B cell (primary cell): ENCODE data around the gene CEP112. TPM values are rescaled to one million over a fixed set of nuclear protein-coding genes. Genes with fewer than 3 reads are reported as not detected.

Experiments used
- ATAC-seq: fragments of 200-7000 bp; cut with Tn5 transposase; one replicate; pipeline ENCODE4 v1.10.0; 2021; ENCODE audit warnings: low read depth, mild to moderate bottlenecking, moderate number of reproducible peaks, moderate library complexity
- CTCF ChIA-PET: fragments of 350-600 bp; sonication (Branson Sonifier 250); formaldehyde crosslinking; loops from one replicate; lab custom pipeline; 2021; ENCODE audit warnings: antibody characterized with exemption, inconsistent platforms; lab: Charles Lee
- POLR2A ChIA-PET: fragments of 350-600 bp; sonication (Branson Sonifier 250); formaldehyde crosslinking; loops from one replicate; lab custom pipeline; 2021; ENCODE audit warnings: antibody characterized with exemption; lab: Charles Lee
- DNase-seq: peaks from one replicate; pipeline ENCODE4 v3.0.0; 2013
- H2AFZ ChIP-seq: 2 replicates; pipeline ENCODE4 v1.6.1; 2012; ENCODE audit warnings: mild to moderate bottlenecking, low read depth, low read length; ENCODE audit not compliant: insufficient read depth, poor library complexity, severe bottlenecking
- H3K27ac ChIP-seq, 2 donors: 1 replicate in 1 of 2; 2 replicates in 1 of 2; pipeline ENCODE4 v1.5.1; 2012 to 2013; ENCODE audit warnings: low read length in 2 of 2, mild to moderate bottlenecking in 2 of 2, moderate library complexity in 1 of 2
- H3K27me3 ChIP-seq, 4 experiments: fragments of 200-600 bp in 1 of 4; sonication (generic) in 1 of 4; replicated peaks in 1 of 4; 1 replicate in 2 of 4; 2 replicates in 2 of 4; pipeline versions ENCODE4 v1.6.1 to v1.7.0; 2013 to 2016; ENCODE audit warnings: low read length in 3 of 4, mild to moderate bottlenecking in 2 of 4, mixed read lengths in 1 of 4, moderate library complexity in 1 of 4; ENCODE audit not compliant: insufficient read depth in 4 of 4, control insufficient read depth in 3 of 4; ENCODE audit errors: control extremely low read depth in 1 of 4
- H3K36me3 ChIP-seq, 2 experiments: replicated peaks in 1 of 2; 1 replicate in 1 of 2; 2 replicates in 1 of 2; pipeline versions ENCODE4 v1.6.1 to v1.7.1; 2013; ENCODE audit warnings: low read length in 1 of 2; ENCODE audit not compliant: insufficient read depth in 2 of 2, control insufficient read depth in 1 of 2; ENCODE audit errors: control extremely low read depth in 1 of 2, extremely low read depth in 1 of 2
- H3K4me1 ChIP-seq, 2 donors: fragments of 200-600 bp in 1 of 2; sonication (generic) in 1 of 2; 1 replicate in 1 of 2; 2 replicates in 1 of 2; pipeline versions ENCODE4 v1.5.1 to v1.6.1; 2013 to 2017; ENCODE audit warnings: low read length in 2 of 2; ENCODE audit not compliant: control insufficient read depth in 2 of 2, insufficient read depth in 2 of 2
- H3K4me2 ChIP-seq: replicated peaks from 2 replicates; pipeline ENCODE3; 2012; ENCODE audit warnings: mild to moderate bottlenecking, low read depth, low read length; ENCODE audit not compliant: poor library complexity, severe bottlenecking
- H3K4me3 ChIP-seq, 5 experiments: fragments of 200-600 bp in 1 of 5; sonication (generic) in 1 of 5; 1 replicate in 3 of 5; 2 replicates in 2 of 5; pipeline versions ENCODE4 v1.5.1 to v1.7.0; 2011 to 2016; ENCODE audit warnings: low read length in 4 of 5, mild to moderate bottlenecking in 4 of 5, low read depth in 2 of 5, control low read depth in 1 of 5, moderate library complexity in 1 of 5; ENCODE audit not compliant: insufficient read depth in 1 of 5; ENCODE audit errors: control extremely low read depth in 1 of 5, extremely low read depth in 1 of 5
- H3K79me2 ChIP-seq: fragments of 200-600 bp; sonication (generic); one replicate; pipeline ENCODE4 v1.6.0; 2016; ENCODE audit warnings: low read length; ENCODE audit not compliant: control insufficient read depth, insufficient read depth
- H3K9ac ChIP-seq: fragments of 200-600 bp; sonication (generic); 2 replicates; pipeline ENCODE4 v1.6.1; 2017; ENCODE audit warnings: mild to moderate bottlenecking, low read length, moderate library complexity
- H3K9me3 ChIP-seq, 3 donors: one replicate each; pipeline versions ENCODE4 v1.6.1 to v1.7.1; 2013; ENCODE audit warnings: low read length in 2 of 3; ENCODE audit not compliant: control insufficient read depth in 2 of 3, insufficient read depth in 1 of 3; ENCODE audit errors: control extremely low read depth in 1 of 3
- H4K20me1 ChIP-seq: 2 replicates; pipeline ENCODE4 v1.6.0; 2012; ENCODE audit warnings: mild to moderate bottlenecking, low read length; ENCODE audit not compliant: insufficient read depth, control insufficient read depth, poor library complexity, severe bottlenecking
- H3K27ac Mint-ChIP-seq: one replicate; pipeline ENCODE4 v1.8.0; 2021; ENCODE audit warnings: mixed read lengths
- H3K27me3 Mint-ChIP-seq: one replicate; pipeline ENCODE4 v1.8.0; 2021; ENCODE audit warnings: mixed read lengths
- H3K4me1 Mint-ChIP-seq: one replicate; pipeline ENCODE4 v1.8.0; 2021; ENCODE audit warnings: mixed read lengths
- H3K4me3 Mint-ChIP-seq: one replicate; pipeline ENCODE4 v1.8.0; 2021; ENCODE audit warnings: mixed read lengths
- H3K9me3 Mint-ChIP-seq: one replicate; pipeline ENCODE4 v1.8.0; 2022; ENCODE audit warnings: mixed read lengths; ENCODE audit not compliant: insufficient read depth
- EZH2 ChIP-seq: IDR thresholded peaks from 2 replicates; pipeline ENCODE4 v1.6.1; 2012; ENCODE audit warnings: borderline replicate concordance, low read depth, mild to moderate bottlenecking, moderate library complexity, low read length; ENCODE audit not compliant: insufficient read depth, poor library complexity, severe bottlenecking
- WGBS: methylation state at CpG from one replicate; pipeline ENCODE4 v1.1.5; 2013; ENCODE audit warnings: missing lambda C conversion rate; ENCODE audit not compliant: insufficient coverage; 5-methylcytosine and 5-hydroxymethylcytosine counted together
- intact Hi-C: fragments of 100-400 bp; cut with micrococcal nuclease; formaldehyde crosslinking; loops from one replicate; pipeline ENCODE4 v1.10.0; 2022
- polyA plus RNA-seq: library from polyadenylated mRNA; depleted of rRNA; stranded (reverse); fragments of >200 nt; gene quantifications from 2 replicates; pipeline ENCODE4 v1.2.3, GENCODE V29; 2012
- total RNA-seq, 2 donors: library from RNA; stranded (reverse); fragments of 120-200 nt in 1 of 2; gene quantifications; 1 replicate in 1 of 2; 2 replicates in 1 of 2; pipeline versions ENCODE4 v1.2.3 to v1.2.4, GENCODE V29; 2013 to 2022
- TF ChIP-seq, protein P1 (sequence below): fragments of 200-600 bp; IDR thresholded peaks from one replicate; pipeline ENCODE4 v1.8.0; 2022; ENCODE audit warnings: antibody characterized with exemption, mild to moderate bottlenecking

CEP112 gene
- total and polyA plus RNA-seq, 2 donors (not counting 1 experiment from before 2014, with no cell fraction given) = 0.57 to 4.6 TPM

DNA sequence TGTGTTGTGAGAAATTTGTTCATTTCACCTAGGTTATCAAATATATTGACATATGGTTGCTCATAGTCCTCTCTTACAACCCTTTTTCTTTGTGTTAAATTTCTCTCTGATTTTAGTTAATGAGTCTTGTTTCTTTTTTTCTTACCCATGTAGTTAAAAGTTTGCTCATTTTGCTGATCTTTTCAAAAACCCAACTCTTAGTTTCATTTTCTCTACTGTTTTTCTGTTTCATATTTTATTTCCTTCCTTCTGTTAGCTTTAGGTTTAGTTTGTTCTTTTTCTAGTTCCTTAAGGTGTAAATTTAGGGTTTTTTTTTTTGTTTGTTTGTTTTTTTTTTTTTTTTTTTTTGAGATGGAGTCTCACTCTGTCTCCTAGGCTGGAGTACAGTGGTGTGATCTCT lies 42.4 kb downstream of the CEP112 start:
- H3K9me3 Mint-ChIP-seq = no peaks in the 10 kb centered on the region
- H3K27ac Mint-ChIP-seq = no peak overlapping the region
- H4K20me1 ChIP-seq = no peaks in the 10 kb centered on the region
- H2AFZ ChIP-seq = peak overlapping the region; percentile 26
- intact Hi-C loops = no loop called here
- H3K79me2 ChIP-seq = no peaks in the 10 kb centered on the region
- DNase-seq (no peak), ATAC-seq (no peak)
- H3K9ac ChIP-seq = no peak overlapping the region
- H3K36me3 ChIP-seq = no peaks in the 10 kb centered on the region
- ChIA-PET CTCF (no interaction called here), POLR2A (no interaction called here)
- H3K27ac ChIP-seq = no peak overlapping the region
- H3K27me3 Mint-ChIP-seq = peaks cover 3% of the 10 kb centered on the region
- H3K4me2 ChIP-seq = peak overlapping the region; percentile 9
- TF ChIP-seq, protein P1, sequence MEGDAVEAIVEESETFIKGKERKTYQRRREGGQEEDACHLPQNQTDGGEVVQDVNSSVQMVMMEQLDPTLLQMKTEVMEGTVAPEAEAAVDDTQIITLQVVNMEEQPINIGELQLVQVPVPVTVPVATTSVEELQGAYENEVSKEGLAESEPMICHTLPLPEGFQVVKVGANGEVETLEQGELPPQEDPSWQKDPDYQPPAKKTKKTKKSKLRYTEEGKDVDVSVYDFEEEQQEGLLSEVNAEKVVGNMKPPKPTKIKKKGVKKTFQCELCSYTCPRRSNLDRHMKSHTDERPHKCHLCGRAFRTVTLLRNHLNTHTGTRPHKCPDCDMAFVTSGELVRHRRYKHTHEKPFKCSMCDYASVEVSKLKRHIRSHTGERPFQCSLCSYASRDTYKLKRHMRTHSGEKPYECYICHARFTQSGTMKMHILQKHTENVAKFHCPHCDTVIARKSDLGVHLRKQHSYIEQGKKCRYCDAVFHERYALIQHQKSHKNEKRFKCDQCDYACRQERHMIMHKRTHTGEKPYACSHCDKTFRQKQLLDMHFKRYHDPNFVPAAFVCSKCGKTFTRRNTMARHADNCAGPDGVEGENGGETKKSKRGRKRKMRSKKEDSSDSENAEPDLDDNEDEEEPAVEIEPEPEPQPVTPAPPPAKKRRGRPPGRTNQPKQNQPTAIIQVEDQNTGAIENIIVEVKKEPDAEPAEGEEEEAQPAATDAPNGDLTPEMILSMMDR = no peak
- TF ChIP-seq EZH2 = no peak
- H3K4me1 Mint-ChIP-seq = peaks cover 7% of the 10 kb centered on the region
- no peak overlapping the region for H3K4me3 Mint-ChIP-seq
- no peak overlapping the region for H3K4me3 ChIP-seq
- peaks cover 0 to 1% (median 0%) of the 10 kb centered on the region in 3 donors for H3K9me3 ChIP-seq
- peaks cover 0 to 7% of the 10 kb centered on the region in 2 donors for H3K4me1 ChIP-seq
- H3K27me3 ChIP-seq = no peaks in the 10 kb centered on the region

DNA sequence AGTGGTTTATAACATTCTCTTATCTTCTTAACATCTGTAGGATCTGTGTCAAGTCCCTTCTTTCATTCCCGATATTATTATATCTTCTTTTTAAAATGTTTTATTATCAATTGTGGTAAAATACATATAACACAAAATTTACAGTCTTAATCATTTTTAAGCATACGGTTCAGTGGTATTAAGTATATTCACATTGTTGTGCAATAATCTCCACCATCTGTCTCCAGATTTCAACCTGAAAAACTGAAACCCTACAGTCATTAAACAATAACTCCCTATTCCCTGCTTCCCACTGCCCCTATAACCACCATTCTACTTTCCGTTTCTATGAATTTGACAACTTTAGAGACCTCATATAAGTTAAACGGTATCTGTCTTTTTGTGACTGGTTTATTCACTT lies 45.5 kb downstream of the CEP112 start:
- no peak for TF ChIP-seq EZH2
- Histone ChIP-seq H3K4me3 (no peak overlapping the region), H3K27ac (no peak overlapping the region), H3K9me3 (peaks cover 0 to 1% (median 0%) of the 10 kb centered on the region in 3 donors), H3K4me2 (no peak overlapping the region), H3K9ac (no peak overlapping the region), H2AFZ (no peak overlapping the region), H3K79me2 (no peaks in the 10 kb centered on the region), H4K20me1 (no peaks in the 10 kb centered on the region), H3K27me3 (no peaks in the 10 kb centered on the region), H3K4me1 (peaks cover 0 to 17% of the 10 kb centered on the region in 2 donors), H3K36me3 (no peaks in the 10 kb centered on the region)
- intact Hi-C loops = no loop called here
- Mint-ChIP-seq H3K9me3 (no peaks in the 10 kb centered on the region), H3K4me1 (peaks cover 9% of the 10 kb centered on the region), H3K27me3 (no peaks in the 10 kb centered on the region), H3K4me3 (no peak overlapping the region), H3K27ac (no peak overlapping the region)
- no peak for ATAC-seq
- DNase-seq = no peak
- WGBS = no CpG with 5 or more reads among the region's 4 CpGs
- ChIA-PET POLR2A (no interaction called here), CTCF (no interaction called here)
